Endodermal cell (in vitro differentiated cells): ENCODE data around the gene ZNF487. TPM values are rescaled to one million over a fixed set of nuclear protein-coding genes. Genes with fewer than 3 reads are reported as not detected.

Experiments used
- DNase-seq: peaks from one replicate; pipeline ENCODE4 v3.0.0-alpha.2; 2017
- H3K27ac ChIP-seq: 2 replicates; pipeline ENCODE4 v1.5.1; 2013; ENCODE audit warnings: mild to moderate bottlenecking, low read depth, low read length, moderate library complexity
- H3K27me3 ChIP-seq: 2 replicates; pipeline ENCODE4 v1.6.1; 2013; ENCODE audit warnings: mild to moderate bottlenecking, low read length, moderate library complexity; ENCODE audit not compliant: insufficient read depth, control insufficient read depth, poor library complexity, severe bottlenecking
- H3K36me3 ChIP-seq: 2 replicates; pipeline ENCODE4 v1.7.0; 2013; ENCODE audit warnings: mild to moderate bottlenecking, low read length, moderate library complexity; ENCODE audit not compliant: control insufficient read depth, insufficient read depth
- H3K4me1 ChIP-seq: one replicate; pipeline ENCODE4 v1.7.0; 2013; ENCODE audit warnings: low read length; ENCODE audit not compliant: control insufficient read depth, insufficient read depth
- H3K4me3 ChIP-seq: 2 replicates; pipeline ENCODE4 v1.5.1; 2013; ENCODE audit warnings: mild to moderate bottlenecking, low read length, moderate library complexity
- H3K9ac ChIP-seq: 2 replicates; pipeline ENCODE4 v1.6.1; 2013; ENCODE audit warnings: mild to moderate bottlenecking, low read length, moderate library complexity; ENCODE audit not compliant: poor library complexity, severe bottlenecking; ENCODE audit errors: extremely low read depth
- H3K9me3 ChIP-seq: 2 replicates; pipeline ENCODE4 v1.6.1; 2013; ENCODE audit warnings: mild to moderate bottlenecking, low read length, moderate library complexity; ENCODE audit not compliant: control insufficient read depth
- H3K27ac Mint-ChIP-seq: 2 replicates; pipeline ENCODE4 v1.8.0; 2020; ENCODE audit warnings: mixed read lengths
- H3K27me3 Mint-ChIP-seq: 2 replicates; pipeline ENCODE4 v1.8.0; 2021; ENCODE audit warnings: mild to moderate bottlenecking, mixed read lengths; ENCODE audit not compliant: insufficient read depth
- H3K36me3 Mint-ChIP-seq: 2 replicates; pipeline ENCODE4 v1.8.0; 2020; ENCODE audit warnings: low read depth, mixed read lengths
- H3K4me1 Mint-ChIP-seq: 2 replicates; pipeline ENCODE4 v1.8.0; 2020; ENCODE audit warnings: mixed read lengths
- H3K4me3 Mint-ChIP-seq: 2 replicates; pipeline ENCODE4 v1.8.0; 2020; ENCODE audit warnings: mild to moderate bottlenecking, moderate library complexity, mixed read lengths
- H3K9me3 Mint-ChIP-seq: 2 replicates; pipeline ENCODE4 v1.8.0; 2020; ENCODE audit warnings: mild to moderate bottlenecking, mixed read lengths
- WGBS, 2 experiments: methylation state at CpG; one replicate each; pipeline versions ENCODE4 v1.1.5 to v1.1.7; 2013; ENCODE audit warnings: missing lambda C conversion rate in 2 of 2, mixed read lengths in 1 of 2; ENCODE audit not compliant: insufficient coverage in 1 of 2, insufficient read length in 1 of 2; 5-methylcytosine and 5-hydroxymethylcytosine counted together
- total RNA-seq, 2 donors: library from RNA; stranded (reverse); fragmentation: NEBNext Ultra II Directional in 1 of 2; extraction: Animal tissue kit (Norgen Biotek cat#: 25700) in 1 of 2; gene quantifications; 2 replicates in 1 of 2; 3 replicates in 1 of 2; pipeline ENCODE4 v1.2.1, GENCODE V29; 2021
- TF ChIP-seq, protein P1 (sequence below): fragments of 200-600 bp; sonication (generic); conservative IDR thresholded peaks from 2 replicates; pipeline ENCODE4 v1.5.0; 2021; ENCODE audit warnings: antibody characterized with exemption, mild to moderate bottlenecking

Gene ZNF487
- total RNA-seq, 2 donors from 2014 or later: 3.8 to 6.6 TPM

DNA sequence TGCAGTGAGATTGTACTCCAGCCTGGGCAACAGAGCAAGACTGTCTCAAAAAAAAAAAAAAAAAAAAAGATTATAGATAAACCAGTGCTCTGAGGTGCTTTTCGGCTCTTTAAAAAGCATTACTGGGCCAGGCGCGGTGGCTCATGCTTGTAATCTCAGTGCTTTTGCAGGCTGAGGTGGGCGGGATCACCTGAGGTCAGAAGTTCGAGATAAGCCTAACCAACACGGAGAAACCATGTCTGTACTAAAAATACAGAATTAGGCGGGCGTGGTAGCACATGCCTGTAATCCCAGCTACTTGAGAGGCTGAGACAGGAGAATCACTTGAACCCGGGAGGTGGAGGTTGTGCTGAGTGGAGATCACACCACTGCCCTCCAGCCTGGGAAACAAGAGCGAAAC lies 21.4 kb upstream of the ZNF487 start:
- H3K27ac Mint-ChIP-seq: no peak overlapping the region
- peaks cover 4% of the 10 kb centered on the region for H3K27me3 Mint-ChIP-seq
- Histone ChIP-seq H3K4me1 (no peaks in the 10 kb centered on the region), H3K4me3 (no peak overlapping the region), H3K27ac (no peak overlapping the region), H3K9me3 (no peaks in the 10 kb centered on the region), H3K27me3 (no peaks in the 10 kb centered on the region), H3K9ac (no peak overlapping the region), H3K36me3 (no peaks in the 10 kb centered on the region)
- H3K36me3 Mint-ChIP-seq: no peaks in the 10 kb centered on the region
- TF ChIP-seq, protein P1, sequence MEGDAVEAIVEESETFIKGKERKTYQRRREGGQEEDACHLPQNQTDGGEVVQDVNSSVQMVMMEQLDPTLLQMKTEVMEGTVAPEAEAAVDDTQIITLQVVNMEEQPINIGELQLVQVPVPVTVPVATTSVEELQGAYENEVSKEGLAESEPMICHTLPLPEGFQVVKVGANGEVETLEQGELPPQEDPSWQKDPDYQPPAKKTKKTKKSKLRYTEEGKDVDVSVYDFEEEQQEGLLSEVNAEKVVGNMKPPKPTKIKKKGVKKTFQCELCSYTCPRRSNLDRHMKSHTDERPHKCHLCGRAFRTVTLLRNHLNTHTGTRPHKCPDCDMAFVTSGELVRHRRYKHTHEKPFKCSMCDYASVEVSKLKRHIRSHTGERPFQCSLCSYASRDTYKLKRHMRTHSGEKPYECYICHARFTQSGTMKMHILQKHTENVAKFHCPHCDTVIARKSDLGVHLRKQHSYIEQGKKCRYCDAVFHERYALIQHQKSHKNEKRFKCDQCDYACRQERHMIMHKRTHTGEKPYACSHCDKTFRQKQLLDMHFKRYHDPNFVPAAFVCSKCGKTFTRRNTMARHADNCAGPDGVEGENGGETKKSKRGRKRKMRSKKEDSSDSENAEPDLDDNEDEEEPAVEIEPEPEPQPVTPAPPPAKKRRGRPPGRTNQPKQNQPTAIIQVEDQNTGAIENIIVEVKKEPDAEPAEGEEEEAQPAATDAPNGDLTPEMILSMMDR: no peak
- no peak for DNase-seq
- no peaks in the 10 kb centered on the region for H3K9me3 Mint-ChIP-seq
- no peak overlapping the region for H3K4me3 Mint-ChIP-seq
- no peaks in the 10 kb centered on the region for H3K4me1 Mint-ChIP-seq
- 91 to 95% methylated on average over 7 to 9 of the region's 10 CpGs for WGBS, 2 experiments

DNA sequence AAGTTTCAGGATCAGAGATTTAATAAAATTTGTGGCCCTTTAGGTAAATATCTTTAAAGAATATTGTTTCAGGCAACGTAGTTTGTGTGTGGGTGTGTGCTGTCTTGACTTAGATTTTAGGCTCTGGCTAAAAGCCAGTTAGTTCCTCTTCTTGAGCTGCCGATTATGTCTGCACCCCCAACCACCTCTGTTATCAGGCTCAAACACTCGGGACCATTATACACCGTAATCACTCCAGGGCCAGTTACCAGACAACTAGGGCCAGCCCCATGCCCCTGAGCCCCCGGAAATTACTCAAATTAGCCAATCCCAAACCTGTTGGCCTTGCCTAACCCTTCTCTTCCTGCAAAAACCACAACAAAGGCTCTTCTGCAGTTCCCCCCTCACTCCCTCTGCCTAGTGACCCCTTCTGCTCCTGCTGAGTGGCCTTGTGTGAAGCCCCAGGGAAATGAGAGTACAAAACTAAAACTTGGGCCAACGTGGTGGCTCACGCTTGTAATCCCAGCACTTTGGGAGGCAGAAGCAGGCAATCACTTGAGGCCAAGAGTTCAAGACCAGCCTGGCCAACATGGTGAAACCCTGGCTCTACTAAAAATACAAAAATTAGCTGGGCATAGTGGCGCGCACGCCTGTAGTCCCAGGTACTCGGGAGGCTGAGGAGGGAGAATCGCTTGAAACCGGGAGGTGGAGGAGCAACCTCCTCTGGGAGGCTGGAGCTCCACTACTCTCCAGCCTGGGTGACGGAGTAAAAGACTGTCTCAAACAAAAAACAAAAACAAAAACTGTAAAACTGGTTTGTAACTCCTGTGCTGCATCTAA lies 18.8 kb upstream of the ZNF487 start:
- no peaks in the 10 kb centered on the region for H3K4me1 ChIP-seq
- H3K27me3 Mint-ChIP-seq: peaks cover 11% of the 10 kb centered on the region
- H3K4me3 Mint-ChIP-seq: no peak overlapping the region
- DNase-seq: no peak
- 91 to 95% methylated on average over 10 to 14 of the region's 14 CpGs for WGBS, 2 experiments
- H3K36me3 Mint-ChIP-seq: no peaks in the 10 kb centered on the region
- no peaks in the 10 kb centered on the region for H3K27me3 ChIP-seq
- no peak overlapping the region for H3K4me3 ChIP-seq
- peaks cover 4% of the 10 kb centered on the region for H3K4me1 Mint-ChIP-seq
- no peaks in the 10 kb centered on the region for H3K36me3 ChIP-seq
- TF ChIP-seq, protein P1: no peak
- H3K9me3 Mint-ChIP-seq: peaks cover 10% of the 10 kb centered on the region
- no peak overlapping the region for H3K9ac ChIP-seq
- no peak overlapping the region for H3K27ac Mint-ChIP-seq
- H3K27ac ChIP-seq: no peak overlapping the region
- no peaks in the 10 kb centered on the region for H3K9me3 ChIP-seq

DNA sequence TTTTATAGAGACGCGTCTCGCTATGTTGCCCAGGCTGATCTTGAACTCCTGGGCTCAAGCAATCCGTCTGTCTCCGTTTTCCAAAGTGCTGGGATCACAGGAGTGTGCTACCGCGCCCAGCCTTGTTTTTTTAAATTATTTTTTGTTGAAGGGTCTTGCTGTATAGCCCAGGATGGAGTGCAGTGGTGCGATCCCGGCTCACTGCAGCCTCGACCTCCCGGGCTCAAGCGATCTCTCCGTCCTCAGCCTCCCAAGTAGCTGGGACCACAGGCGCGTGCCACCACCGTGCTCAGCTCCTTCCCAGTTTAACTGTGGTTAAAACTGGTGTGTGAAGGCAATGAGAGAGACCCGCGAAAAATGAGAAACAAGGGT lies 16.9 kb upstream of the ZNF487 start:
- no peak for DNase-seq
- peaks cover 16% of the 10 kb centered on the region for H3K9me3 Mint-ChIP-seq
- no peak overlapping the region for H3K27ac Mint-ChIP-seq
- H3K27me3 Mint-ChIP-seq: peaks cover 13% of the 10 kb centered on the region
- Histone ChIP-seq H3K36me3 (no peaks in the 10 kb centered on the region), H3K9ac (no peak overlapping the region), H3K4me1 (no peaks in the 10 kb centered on the region), H3K4me3 (peak overlapping the region; percentile 73), H3K9me3 (no peaks in the 10 kb centered on the region), H3K27ac (no peak overlapping the region), H3K27me3 (no peaks in the 10 kb centered on the region)
- TF ChIP-seq, protein P1: no peak
- H3K4me1 Mint-ChIP-seq: peaks cover 7% of the 10 kb centered on the region
- H3K36me3 Mint-ChIP-seq: peaks cover 3% of the 10 kb centered on the region
- 84 to 90% methylated on average over 13 to 18 of the region's 18 CpGs for WGBS, 2 experiments
- H3K4me3 Mint-ChIP-seq: peak overlapping the region; percentile 68
